ENCODE results near the gene GCDH.

DNA sequence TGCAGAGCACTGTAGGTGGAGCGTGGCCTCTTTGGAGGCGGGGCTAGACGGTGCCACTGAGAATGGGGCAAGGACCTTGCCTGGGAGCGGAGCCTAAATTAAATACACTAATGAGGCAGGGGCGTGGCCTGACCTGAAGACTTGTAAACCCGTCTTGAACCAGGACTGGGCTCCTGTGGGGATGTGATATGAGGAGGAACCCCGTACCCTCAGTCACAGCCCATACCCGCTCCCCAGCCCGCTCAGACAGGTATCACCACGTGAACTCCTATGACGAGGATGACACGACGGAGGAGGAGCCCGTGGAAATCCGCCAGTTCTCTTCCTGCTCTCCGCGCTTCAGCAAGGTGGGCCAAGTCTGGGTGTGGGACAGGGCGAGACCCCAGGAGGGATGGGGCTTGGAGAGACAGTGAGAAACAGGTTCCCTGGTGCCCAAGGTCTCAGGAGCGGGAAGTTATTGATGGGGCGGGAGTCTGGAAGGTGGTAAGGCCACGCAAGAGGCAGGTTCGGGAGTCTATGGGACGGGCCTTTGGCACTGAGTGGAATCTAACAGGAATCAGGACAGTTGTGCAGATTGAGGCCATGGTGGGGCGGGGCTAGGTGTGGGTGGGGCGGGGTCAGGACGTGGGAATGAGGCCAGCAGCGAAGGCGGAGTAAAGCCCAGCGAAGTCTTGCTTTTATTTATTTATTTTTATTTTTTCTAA lies 24.4 kb upstream of the GCDH start:
- TF ChIP-seq, protein P1, sequence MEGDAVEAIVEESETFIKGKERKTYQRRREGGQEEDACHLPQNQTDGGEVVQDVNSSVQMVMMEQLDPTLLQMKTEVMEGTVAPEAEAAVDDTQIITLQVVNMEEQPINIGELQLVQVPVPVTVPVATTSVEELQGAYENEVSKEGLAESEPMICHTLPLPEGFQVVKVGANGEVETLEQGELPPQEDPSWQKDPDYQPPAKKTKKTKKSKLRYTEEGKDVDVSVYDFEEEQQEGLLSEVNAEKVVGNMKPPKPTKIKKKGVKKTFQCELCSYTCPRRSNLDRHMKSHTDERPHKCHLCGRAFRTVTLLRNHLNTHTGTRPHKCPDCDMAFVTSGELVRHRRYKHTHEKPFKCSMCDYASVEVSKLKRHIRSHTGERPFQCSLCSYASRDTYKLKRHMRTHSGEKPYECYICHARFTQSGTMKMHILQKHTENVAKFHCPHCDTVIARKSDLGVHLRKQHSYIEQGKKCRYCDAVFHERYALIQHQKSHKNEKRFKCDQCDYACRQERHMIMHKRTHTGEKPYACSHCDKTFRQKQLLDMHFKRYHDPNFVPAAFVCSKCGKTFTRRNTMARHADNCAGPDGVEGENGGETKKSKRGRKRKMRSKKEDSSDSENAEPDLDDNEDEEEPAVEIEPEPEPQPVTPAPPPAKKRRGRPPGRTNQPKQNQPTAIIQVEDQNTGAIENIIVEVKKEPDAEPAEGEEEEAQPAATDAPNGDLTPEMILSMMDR (IDR thresholded peaks at IDR 0.05; ENCODE audit: insufficient read depth, low read length), result no peak
- TF ChIP-seq GABPA (IDR thresholded peaks at IDR 0.05; ENCODE audit: low read depth) (no peak), POLR2AphosphoS5 (IDR thresholded peaks at IDR 0.05; ENCODE audit: low read depth) (no peak), SPI1 (IDR thresholded peaks at IDR 0.05; ENCODE audit: borderline replicate concordance, low read depth) (no peak)
- TF ChIP-seq, protein P2, sequence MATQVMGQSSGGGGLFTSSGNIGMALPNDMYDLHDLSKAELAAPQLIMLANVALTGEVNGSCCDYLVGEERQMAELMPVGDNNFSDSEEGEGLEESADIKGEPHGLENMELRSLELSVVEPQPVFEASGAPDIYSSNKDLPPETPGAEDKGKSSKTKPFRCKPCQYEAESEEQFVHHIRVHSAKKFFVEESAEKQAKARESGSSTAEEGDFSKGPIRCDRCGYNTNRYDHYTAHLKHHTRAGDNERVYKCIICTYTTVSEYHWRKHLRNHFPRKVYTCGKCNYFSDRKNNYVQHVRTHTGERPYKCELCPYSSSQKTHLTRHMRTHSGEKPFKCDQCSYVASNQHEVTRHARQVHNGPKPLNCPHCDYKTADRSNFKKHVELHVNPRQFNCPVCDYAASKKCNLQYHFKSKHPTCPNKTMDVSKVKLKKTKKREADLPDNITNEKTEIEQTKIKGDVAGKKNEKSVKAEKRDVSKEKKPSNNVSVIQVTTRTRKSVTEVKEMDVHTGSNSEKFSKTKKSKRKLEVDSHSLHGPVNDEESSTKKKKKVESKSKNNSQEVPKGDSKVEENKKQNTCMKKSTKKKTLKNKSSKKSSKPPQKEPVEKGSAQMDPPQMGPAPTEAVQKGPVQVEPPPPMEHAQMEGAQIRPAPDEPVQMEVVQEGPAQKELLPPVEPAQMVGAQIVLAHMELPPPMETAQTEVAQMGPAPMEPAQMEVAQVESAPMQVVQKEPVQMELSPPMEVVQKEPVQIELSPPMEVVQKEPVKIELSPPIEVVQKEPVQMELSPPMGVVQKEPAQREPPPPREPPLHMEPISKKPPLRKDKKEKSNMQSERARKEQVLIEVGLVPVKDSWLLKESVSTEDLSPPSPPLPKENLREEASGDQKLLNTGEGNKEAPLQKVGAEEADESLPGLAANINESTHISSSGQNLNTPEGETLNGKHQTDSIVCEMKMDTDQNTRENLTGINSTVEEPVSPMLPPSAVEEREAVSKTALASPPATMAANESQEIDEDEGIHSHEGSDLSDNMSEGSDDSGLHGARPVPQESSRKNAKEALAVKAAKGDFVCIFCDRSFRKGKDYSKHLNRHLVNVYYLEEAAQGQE (IDR thresholded peaks at IDR 0.05; ENCODE audit: insufficient replicate concordance, low read depth), result no peak
